NCI-H2227 (cell line): Measurements from ENCODE around the gene IFT52.
"Not testable (repeated sequence)": the region's sequence is repeated elsewhere in the genome, so short reads cannot be mapped to it uniquely, and the experiment has no call there.

Experiments
- DNase-seq: peaks from one replicate; lab custom pipeline; 2025; ENCODE audit not compliant: unreplicated experiment; lab: John Stamatoyannopoulos, UW

Gene IFT52

GRCh38 chr20:43642548-43642947, 51.8 kb downstream of the IFT52 start:
- no peak for DNase-seq

GRCh38 chr20:43650997-43651525, 60.3 kb downstream of the IFT52 start:
- no peak for DNase-seq

- DNase-seq = not testable (repeated sequence)
These were observed 61.0 kb downstream of the IFT52 start for GRCh38 chr20:43651650-43652184.

DNA sequence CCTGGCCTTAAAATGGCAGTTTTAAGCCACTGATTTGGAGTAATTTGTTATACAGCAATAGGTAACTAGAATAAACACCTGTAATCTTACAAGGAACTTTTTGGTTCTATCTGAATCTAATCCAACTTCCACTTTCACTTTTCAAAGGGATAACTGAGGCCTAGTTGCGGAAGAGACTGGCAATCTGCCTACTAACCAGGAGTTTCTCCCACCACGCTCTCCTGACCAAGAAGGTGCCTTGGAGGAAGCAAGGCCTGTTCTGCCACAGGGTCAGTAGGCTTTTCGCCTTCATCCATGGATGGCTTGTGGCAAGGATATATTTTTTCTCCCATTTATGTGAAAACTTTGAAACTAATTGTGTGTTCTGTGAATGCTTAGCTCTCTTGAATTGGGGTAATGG, 63.2 kb downstream of the IFT52 start:
- no peak for DNase-seq

- DNase-seq = not testable (repeated sequence)
These were observed 64.4 kb downstream of the IFT52 start for GRCh38 chr20:43655176-43655575.

DNA sequence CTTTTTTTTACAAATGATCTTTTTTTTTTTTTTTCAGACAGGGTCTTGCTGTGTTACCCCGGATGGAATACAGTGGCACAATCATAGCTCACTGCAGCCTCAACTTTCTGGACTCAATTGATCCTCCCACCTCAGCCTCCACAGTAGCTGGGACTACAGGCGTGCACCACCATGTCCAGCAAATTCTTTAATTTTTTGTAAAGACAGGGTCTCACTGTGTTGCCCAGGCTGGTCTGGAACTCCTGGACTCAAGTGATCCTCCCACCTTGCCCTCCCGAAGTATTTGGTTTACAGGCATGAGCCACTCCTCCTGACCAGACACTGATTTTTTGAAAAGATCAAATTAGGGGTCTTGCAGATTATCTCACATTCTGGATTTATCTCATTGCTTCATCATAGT, 65.2 kb downstream of the IFT52 start:
- no peak for DNase-seq

DNA sequence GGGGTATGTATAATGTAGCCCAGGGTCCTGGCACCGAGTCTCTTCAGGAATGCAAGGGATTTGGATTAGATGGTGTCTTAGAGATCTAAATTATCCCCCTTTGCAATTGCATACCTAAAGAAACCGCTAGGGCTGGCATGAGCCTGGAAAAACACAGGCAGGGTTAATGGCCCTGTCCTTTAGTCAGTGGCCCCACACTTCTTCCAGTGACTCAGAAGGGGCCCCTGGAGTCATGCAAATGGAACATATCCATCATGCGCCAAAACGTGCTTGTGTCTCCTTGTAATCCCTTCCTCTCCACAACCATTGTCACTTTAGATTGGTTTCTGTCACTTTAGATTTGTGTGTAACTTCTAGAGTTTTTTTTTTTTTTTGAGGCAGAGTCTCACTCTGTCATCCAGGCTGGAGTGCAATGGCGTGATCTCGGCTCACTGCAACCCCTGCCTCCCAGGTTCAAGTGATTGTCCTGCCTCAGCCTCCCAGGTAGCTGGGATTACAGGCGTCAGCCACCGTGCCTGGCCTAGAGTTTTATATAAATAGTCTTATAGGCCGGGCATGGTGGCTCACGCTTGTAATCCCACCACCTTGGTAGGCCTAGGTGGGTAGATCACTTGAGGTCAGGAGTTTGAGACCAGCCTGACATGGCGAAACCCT, 67.5 kb downstream of the IFT52 start:
- peak; percentile 34 for DNase-seq

DNA sequence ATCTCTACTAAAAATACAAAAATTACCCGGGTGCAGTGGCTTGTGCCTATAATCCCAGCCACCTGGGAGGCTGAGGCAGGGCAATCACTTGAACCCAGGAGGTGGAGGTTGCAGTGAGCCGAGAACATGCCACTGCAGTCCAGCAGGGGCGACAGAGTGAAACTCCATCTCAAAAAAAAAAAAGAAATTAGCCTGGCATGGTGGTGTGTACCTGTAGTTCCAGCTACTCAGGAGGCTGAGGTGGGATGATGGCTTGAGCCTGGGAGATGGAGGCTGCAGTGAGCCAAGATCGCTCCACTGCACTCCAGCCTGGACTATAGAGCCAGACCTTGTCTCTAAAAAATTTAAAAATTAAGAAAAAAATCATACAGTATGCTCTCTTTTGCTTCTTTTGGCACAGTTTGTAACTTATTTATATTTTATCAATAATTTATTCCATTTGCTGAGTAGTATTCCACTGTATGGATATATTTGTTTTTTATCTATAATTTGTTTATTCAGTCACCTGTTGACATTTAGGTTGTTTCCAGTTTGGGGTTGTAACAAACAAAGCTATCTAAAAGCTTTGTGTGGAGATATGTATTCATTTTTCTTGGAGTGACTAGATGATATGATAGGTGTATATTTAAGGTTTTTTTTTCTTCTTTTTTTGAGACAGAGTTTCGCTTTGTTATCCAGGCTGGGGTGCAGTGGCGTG, 68.1 kb downstream of the IFT52 start:
- DNase-seq = no peak

DNA sequence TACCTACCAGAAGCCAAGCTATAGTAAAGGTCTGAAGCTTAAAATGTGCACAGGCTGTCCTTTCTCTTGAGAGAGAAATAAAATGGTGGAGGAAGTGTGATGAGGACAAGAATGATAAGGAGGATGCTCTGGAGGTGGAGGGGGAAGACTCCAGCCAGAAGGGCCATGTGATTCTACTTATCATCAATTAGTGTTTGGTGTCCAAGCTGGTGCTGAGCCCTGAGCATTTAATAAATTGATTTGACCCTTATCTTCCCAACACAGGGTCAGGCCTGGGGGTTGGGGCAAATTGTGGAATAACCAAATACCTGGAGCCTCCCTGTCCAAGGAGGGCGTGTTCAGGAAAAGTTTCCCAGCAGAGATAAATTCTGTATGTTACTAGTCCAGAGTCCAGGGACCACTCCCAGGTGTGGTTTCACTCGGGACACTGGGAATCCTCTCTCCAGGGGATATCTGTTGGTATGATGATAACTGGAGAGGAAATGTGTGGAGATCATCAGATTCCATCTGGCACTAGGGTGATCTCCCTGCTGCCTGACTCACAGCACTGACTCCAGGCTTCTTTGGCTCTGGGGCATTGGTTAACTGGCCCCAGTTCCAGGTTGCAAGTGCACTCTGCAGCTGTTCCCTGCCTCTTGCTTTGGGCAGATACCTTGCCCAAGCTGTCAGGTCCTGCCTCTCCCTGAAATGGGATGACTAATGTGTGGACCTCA, 72.4 kb downstream of the IFT52 start:
- DNase-seq = no peak

DNA sequence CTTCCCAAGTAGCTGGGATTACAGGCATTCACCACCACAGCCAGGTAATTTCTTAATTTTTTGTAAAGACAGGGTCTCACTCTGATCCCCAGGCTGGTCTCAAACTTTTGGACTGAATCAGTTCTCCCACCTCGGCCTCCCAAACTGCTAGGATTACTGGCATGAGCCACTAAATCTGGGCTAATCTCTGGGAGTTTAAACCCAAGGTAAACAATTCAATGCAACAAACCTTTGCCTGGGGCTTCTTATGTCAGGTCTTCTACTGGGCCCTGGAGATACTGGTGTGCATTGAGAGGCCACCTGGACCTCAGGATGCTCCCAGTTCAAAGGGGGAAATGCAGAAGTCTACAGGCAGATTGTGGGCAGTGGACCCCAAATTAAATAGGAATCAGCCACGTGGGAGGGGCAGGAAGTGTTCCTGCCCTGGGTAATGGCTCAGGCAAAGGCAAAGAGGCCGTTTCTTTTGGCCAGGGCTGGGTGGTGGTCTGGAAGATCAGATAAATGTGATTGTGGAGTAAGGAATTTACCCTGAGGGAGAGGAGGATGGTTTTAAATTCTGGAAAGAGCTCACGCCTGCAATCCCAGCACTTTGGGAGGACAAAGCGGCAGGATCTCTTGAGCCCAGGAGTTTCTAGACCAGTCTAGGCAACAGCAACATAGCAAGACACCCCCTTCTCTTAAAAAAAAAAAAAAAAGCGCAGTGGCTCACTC, 74.9 kb downstream of the IFT52 start:
- DNase-seq = no peak

DNA sequence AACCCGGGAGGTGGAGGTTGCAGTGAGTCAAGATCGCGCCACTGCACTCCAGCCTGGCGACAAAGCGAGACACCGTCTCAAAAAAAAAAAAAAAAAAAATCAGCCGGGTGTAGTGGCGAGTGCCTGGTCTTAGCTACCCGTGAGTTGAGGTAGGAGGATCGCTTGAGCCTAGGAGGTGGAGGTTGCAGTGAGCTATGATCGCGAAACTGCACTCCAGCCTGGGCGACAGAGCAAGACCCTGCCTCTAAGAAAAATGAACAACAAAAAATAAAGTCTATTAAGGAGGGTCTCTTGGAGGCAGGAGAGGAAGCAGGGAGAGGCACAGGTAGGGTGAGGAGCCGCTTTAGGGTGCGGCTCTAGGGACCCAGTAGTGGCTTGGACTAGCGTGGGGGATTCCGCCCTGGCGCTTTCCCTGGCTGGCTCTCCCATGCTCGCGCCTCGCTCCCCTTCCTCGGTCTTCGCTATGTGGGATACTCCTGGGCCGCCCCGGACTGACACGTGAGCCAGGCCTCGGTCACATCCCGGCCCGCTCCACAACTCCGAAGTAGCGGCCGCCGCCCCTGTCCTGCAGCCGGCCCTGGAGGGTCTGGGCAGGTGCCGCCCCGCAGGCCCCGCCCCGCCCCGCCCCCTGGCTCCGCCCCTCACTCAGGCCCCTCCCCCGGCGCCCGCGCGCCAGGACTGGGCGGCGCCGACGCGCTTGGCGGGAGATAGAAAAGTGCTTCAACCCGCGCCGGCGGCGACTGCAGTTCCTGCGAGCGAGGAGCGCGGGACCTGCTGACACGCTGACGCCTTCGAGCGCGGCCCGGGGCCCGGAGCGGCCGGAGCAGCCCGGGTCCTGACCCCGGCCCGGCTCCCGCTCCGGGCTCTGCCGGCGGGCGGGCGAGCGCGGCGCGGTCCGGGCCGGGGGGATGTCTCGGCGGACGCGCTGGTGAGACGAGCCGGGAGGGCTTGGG, 75.9 kb downstream of the IFT52 start, which contains the start of gene MYBL2:
TSS of gene MYBL2 (plus strand) at position 739 of the 953 bp plus-strand sequence. CDS start at position 909, 170 bp downstream.
- peak; percentile 84 for DNase-seq

DNA sequence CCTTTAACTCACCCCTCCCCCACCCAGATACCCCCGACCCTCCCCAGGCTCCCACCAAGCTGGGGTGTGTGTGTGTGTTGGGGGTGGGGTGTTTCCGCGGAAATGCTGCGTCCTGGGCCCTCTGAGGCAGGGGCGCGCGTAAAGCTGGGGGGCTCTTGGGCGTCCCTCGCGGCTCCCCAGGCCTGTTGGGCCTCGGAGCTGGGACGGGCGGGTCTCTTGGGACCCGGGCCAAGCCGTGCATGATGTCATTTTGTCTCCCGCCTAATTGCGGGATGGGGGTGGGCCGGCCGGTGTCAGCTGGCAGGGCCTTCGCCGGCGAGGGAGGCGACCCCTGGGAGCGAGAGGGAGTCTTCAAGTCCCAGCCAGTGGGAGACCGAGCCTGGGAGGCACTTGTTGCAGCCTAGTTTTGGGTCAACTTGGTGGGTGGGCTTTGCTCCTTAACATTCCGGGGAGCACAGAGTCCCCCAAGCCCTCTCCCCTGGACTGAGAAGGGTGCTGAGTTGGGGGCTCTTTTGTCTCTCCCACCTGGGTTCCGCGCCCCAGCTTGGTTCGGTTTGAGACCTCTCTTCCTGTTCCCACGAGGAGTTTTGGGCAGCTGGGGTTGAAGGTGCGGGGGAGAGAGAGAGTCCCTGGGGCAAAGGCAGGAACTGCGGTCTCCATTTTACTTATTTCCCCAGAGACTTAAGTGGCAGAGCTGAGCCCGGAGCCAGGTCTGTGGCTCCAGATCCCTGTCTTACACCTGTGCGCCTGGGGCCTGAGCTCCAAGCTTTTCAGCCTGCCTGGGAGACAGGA, 76.8 kb downstream of the IFT52 start:
- DNase-seq = peak; percentile 62

DNA sequence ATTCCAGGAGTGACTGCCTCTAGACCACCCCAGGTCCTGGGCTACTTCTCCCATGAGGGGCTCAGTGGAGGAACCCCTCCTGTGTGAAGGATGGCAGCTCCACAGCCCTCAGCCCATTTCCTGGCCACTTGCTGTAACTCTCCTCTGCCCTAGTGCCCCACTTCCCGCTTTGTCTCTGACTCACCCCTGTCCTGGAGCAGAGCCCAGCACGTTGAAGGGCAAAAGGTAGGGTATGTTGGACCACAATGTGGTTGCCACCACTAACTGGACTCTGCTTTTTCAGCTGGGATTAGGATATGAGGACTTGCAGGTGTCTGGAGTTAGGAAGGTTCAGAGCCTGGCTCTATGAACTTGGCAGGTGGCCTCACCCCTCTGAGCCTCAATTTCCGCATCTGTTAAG, 78.6 kb downstream of the IFT52 start:
- DNase-seq = no peak

- no peak for DNase-seq
These were observed 79.7 kb downstream of the IFT52 start for GRCh38 chr20:43670423-43670822.

DNA sequence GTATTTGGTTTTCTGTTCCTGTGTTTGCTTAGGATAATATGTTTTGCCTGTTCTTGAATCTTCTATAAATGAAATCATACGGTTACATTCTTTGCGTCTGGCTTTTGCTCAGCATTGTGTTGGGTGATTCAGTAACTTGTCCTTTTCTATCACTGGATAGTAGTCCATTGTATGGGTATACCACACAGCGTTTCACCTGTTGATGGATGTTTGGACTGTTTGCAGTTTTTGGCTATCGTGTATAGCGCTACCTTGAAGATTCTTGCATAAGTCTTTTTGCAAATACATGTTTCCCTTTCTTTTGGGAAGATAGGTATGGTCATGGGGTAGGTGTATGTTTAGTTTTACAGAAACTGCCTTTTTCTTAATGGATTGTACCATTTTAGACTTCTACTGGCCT, 85.6 kb downstream of the IFT52 start:
- no peak for DNase-seq

- DNase-seq = no peak
These were observed 90.2 kb downstream of the IFT52 start for GRCh38 chr20:43680981-43681380.

DNA sequence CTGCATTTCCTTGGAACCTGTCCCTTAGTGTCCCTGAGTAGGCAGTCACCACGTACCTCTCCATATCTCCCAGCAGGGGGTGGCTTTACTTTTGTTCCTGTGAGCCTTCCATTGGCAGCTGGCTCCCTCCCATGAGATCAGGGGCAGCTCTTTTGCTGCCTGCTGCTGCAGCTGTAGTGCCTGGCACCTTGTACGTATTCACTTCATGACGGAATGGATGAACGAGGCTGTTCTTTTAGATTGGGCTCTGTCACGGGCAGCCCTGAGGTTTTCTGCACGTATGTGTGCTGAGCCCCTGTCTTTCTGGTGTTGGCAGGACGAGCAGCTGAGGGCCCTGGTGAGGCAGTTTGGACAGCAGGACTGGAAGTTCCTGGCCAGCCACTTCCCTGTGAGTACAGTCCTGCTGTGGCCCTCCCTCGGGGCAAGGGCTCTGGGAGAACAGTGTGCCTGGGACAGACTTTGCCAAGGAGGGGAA, 90.8 kb downstream of the IFT52 start:
- DNase-seq = no peak

DNA sequence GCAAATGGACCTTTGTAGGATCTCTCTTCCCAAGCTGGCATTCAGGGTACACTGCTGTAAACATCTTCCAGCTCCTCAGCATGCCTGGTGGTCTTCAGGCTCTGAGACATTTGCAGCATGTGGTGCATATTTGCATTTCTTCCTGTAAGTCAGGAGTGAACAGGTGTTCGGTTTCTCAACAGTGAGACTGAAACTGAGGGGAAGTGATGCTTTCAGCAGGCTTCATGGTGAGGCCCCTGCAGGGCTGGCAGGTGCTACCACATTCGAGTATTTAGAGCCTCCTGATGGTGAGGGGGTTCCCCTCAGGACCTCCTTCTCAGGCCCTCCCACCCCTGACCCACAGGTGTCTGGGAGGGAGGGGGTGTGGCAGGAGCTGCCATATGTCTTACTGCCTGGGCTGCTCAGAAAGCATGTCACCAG, 91.3 kb downstream of the IFT52 start:
- DNase-seq = no peak

- DNase-seq = no peak
These were observed 91.7 kb downstream of the IFT52 start for GRCh38 chr20:43682446-43682845.
